GM21360 (cell line): ENCODE measurements around the gene ARSK.

Experiments
- ATAC-seq: cut with Tn5 transposase; IDR thresholded peaks from one replicate; pipeline ENCODE4 v1.9.1; 2021; ENCODE audit warnings: mild to moderate bottlenecking, moderate library complexity; ENCODE audit not compliant: unreplicated experiment

ARSK gene

DNA sequence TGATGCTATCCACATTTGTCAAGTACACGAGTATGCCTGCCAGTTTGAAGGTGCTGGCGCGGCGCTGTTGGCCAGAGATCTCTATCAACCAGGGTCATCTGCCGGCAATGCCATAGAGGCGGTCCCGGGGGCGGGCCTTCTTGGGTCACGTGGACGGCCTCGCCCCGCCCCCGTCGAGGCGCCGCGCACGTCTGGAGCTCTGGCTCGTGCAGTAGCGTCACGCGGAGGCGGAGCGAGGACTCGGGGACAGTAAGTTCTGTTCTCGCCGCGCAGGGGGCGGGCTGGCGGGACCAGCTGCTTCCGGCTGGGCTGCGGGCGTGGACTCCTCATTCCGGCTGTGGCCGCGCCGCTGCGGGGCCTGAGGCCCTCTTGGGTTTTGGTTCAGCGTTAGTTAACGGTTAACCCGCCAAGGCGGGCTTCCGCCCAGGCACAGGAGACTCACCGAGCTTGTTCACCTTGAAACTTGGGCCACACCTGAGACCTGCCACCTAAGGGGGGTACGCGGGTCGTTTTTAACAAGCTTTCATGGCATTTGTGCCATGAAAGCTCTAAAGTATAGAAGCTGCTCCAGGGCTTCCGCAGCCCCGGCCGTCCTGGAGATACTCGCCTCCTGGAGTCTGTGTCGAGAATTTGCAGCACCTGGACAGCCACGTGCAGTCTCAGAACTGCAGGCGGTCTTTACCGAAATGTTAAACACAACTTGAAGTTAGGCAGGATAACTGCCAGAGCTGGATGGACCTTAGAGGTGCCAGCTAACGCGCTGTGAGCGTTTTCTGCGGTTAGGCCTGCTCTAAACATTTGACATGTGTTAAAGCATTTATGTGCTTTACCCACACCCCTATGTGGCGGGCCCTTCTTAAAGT, 91.9 kb downstream of the ARSK start, which contains the start of gene RFESD:
RFESD (plus strand) TSS at position 209 of the 863 bp plus-strand sequence. CDS start 5,495 bp downstream, outside the sequence.
- peak; percentile 96 for ATAC-seq

DNA sequence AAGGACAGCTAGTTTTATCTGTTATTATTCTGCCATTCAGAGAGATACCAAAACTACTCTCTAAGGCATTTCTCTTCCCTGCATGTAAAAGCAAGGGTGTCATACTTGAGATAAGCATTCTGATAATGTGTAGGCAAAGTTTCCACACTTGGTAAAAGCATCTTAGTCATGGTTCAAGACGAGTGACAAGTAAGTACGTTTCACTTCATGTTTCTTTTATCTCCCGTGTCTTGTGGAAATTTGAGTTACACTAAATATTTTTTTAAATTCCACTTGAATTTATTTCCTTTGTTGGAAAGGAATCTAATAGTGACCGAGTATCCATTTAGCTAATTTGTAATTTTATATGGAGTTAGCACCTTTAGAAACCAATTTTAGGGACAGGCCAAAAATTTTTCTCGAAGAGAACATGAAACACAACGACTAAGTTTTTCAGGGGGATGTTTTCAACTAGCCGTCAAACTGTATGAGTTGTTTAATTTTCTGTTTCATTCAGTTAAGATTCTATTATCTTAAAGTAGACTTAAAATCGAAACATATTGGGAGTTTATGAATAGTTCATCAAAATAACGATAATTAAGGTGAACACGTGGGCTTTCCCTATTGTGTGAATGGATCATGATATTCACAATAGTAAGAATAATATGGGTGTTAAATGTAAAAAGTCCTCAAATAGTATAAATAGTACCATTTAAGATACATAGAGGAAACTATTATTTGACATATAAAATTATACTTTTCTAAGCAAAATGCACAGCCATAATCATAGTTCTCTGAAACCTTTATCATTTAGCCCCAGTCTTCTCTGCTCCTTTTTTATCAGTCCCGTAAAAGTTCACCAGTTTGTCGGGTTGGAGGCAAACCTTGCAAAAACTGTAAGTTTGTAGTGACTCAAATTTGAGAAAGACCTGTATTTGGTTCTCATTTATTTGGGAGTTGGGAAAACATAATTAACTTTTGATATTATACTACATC, 93.3 kb downstream of the ARSK start:
- no peak for ATAC-seq

GRCh38 chr5:95649274-95649673, 94.4 kb downstream of the ARSK start:
- no peak for ATAC-seq

- ATAC-seq, result no peak
Observed at GRCh38 chr5:95649842-95650620, 95.1 kb downstream of the ARSK start.

- ATAC-seq, result no peak
Observed at GRCh38 chr5:95652849-95653248, 97.9 kb downstream of the ARSK start.

DNA sequence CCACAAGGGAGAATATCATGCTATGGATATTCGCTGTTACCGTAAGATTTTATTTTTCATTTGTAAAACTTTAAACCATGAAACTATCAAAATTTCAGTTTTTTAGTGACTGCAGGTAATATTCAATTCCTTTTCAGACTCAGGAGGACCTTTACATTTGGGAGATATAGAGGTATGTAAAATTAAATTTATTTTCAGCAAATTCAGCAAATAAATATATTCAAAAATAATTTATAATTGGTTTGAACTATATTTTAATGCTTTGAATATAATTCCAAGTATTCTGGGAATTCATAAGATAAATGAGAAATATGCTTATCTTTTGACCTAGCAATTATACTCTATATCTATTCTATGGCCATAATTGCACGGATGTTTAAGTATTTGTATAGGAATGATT, 99.3 kb downstream of the ARSK start:
- no peak for ATAC-seq
